Cardiac muscle cell (in vitro differentiated cells and primary cell): ENCODE data around the gene EFCAB5. TPM values are rescaled to one million over a fixed set of nuclear protein-coding genes. Genes with fewer than 3 reads are reported as not detected.
A peak's percentile ranks its signal among the peaks of the same experiment; 100 is the strongest.
"Not testable (repeated sequence)": the region's sequence is repeated elsewhere in the genome, so short reads cannot be mapped to it uniquely, and the experiment has no call there.

Experiments
- DNase-seq, 2 donors: peaks; one replicate each; pipeline versions ENCODE4 v3.0.0 to v3.0.0-alpha.2; 2010 to 2017; ENCODE audit warnings: low read depth in 1 of 2, low spot score in 1 of 2
- H3K27ac ChIP-seq: fragments of 200-600 bp; sonication (generic); 2 replicates; pipeline ENCODE4 v1.5.1; 2016
- H3K27me3 ChIP-seq: fragments of 200-600 bp; sonication (generic); 2 replicates; pipeline ENCODE4 v1.6.0; 2016; ENCODE audit warnings: control low read depth
- H3K36me3 ChIP-seq: fragments of 200-600 bp; sonication (generic); 2 replicates; pipeline ENCODE4 v1.5.1; 2016; ENCODE audit warnings: control low read depth
- H3K4me1 ChIP-seq: fragments of 200-600 bp; sonication (generic); 2 replicates; pipeline ENCODE4 v1.8.1; 2017; ENCODE audit warnings: low read depth, mild to moderate bottlenecking, mixed run types
- H3K4me3 ChIP-seq: fragments of 200-600 bp; sonication (generic); 2 replicates; pipeline ENCODE4 v1.5.1; 2016; ENCODE audit warnings: mild to moderate bottlenecking
- H3K9me3 ChIP-seq: fragments of 200-600 bp; sonication (generic); 2 replicates; pipeline ENCODE4 v1.5.1; 2017; ENCODE audit warnings: low read depth, mild to moderate bottlenecking, control low read depth
- polyA plus RNA-seq: library from polyadenylated mRNA; unstranded; fragments of >200 nt; fragmentation: Nextera tagmentation; extraction: Ambion mirVana; gene quantifications from 2 replicates; pipeline ENCODE4 v1.2.1, GENCODE V29; 2016
- total RNA-seq: library from RNA; depleted of rRNA; stranded (reverse); fragments of >200 nt; gene quantifications from 2 replicates; pipeline ENCODE4 v1.2.3, GENCODE V29; 2016
- TF ChIP-seq, protein P1 (sequence below): IDR thresholded peaks from 2 replicates; pipeline ENCODE4 v1.5.1; 2012; ENCODE audit warnings: low read depth, mild to moderate bottlenecking, low read length

EFCAB5 gene
- total and polyA plus RNA-seq, 2 experiments from 2014 or later, result 0.12 to 1.5 TPM

DNA sequence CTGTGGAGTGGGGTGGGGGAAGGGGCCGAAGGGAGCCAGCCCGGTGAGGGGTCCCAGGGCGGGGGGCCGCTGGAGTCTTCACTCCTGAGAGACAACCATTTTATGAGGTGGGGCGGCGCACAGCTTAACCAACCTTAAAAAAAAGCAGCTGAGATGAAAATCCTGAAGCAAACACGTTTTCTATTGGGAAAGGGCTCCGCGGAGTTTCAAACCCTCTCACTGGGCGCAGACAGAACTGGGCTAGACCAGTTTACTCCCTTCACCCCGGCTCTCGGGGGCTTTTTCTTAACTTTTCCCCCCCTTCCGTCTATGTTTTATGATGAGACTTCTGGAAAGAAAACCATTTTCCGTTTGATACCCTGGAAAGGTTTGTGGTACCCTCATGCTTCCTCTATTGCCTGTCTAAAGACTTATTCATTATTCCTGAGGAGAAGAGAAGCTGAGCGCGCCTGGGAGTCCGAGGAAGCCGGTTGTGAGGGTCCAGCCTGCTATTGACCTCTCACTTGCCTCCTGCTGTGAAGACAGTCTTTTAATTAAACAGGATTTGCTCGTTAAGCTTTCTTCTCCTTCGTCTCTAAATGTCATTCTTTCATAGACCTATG is 10.9 kb upstream of the EFCAB5 start:
- no peaks in the 10 kb centered on the region for H3K36me3 ChIP-seq
- peak in 1 of 2 donors; percentile 44 for DNase-seq
- H3K27ac ChIP-seq, result peak overlapping the region; percentile 89
- no peaks in the 10 kb centered on the region for H3K27me3 ChIP-seq
- H3K4me1 ChIP-seq, result peaks cover 28% of the 10 kb centered on the region
- H3K9me3 ChIP-seq, result no peaks in the 10 kb centered on the region
- H3K4me3 ChIP-seq, result peak overlapping the region; percentile 64
- TF ChIP-seq, protein P1, sequence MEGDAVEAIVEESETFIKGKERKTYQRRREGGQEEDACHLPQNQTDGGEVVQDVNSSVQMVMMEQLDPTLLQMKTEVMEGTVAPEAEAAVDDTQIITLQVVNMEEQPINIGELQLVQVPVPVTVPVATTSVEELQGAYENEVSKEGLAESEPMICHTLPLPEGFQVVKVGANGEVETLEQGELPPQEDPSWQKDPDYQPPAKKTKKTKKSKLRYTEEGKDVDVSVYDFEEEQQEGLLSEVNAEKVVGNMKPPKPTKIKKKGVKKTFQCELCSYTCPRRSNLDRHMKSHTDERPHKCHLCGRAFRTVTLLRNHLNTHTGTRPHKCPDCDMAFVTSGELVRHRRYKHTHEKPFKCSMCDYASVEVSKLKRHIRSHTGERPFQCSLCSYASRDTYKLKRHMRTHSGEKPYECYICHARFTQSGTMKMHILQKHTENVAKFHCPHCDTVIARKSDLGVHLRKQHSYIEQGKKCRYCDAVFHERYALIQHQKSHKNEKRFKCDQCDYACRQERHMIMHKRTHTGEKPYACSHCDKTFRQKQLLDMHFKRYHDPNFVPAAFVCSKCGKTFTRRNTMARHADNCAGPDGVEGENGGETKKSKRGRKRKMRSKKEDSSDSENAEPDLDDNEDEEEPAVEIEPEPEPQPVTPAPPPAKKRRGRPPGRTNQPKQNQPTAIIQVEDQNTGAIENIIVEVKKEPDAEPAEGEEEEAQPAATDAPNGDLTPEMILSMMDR, result no peak

DNA sequence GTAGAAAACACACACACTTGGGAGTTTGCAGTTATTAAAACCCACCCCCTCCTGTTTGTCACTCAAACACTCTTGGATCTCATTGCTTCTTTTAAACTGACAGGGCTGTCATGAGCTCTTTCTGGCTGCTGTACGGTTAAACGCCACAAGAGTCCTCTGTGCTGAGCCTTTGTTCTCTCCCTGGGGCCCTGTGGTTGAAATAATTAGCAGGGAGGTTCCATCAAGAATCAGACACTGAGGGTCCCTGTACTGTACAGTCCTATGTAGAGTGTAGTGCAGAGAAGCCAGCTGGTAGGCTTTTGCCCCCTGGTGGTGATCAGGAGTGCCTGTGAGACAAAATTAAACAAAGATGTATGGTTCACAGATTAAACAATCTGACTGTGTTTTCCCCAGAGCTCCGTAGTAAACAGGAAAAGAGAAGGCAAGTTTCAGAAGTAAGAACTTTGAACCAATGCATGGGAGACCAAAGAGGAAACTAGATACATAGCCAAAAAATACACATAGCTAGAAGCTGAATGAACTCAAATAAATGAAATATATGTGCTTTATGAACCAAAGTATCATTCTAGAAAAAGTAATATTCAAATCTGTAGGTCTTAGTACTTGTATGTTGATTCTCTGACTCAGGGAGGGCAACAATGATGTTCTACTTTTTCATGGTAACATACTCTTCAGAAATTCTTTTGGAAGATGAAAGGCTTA is 10.1 kb upstream of the EFCAB5 start:
- H3K9me3 ChIP-seq, result no peaks in the 10 kb centered on the region
- peak overlapping the region; percentile 64 for H3K4me3 ChIP-seq
- TF ChIP-seq, protein P1, result peak; percentile 91
- H3K4me1 ChIP-seq, result peaks cover 23% of the 10 kb centered on the region
- H3K27ac ChIP-seq, result peak overlapping the region; percentile 89
- H3K36me3 ChIP-seq, result no peaks in the 10 kb centered on the region
- DNase-seq, result peak; percentile 86 to 91
- no peaks in the 10 kb centered on the region for H3K27me3 ChIP-seq

DNA sequence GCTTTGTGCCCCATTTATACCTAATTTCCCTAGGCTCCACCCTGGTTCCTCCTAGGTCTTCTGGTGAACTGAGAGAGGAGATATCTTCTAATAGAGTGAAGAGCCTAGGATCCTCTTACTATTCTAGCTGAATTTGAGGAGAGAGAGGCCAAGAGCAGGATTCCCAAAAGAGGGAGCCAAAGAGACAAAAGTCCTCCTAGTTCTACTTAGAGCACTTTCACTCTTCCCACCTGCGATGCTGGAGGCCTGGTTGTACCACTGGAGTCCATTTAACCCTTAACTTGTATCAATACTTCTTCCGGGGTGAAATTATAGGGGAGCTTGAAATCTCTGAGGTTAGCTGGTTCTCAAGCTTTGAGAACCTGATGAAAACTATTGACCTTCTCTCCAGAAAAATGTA is 8.1 kb upstream of the EFCAB5 start:
- Histone ChIP-seq H3K4me3 (no peak overlapping the region), H3K4me1 (peaks cover 9% of the 10 kb centered on the region), H3K27me3 (no peaks in the 10 kb centered on the region), H3K27ac (no peak overlapping the region), H3K36me3 (no peaks in the 10 kb centered on the region), H3K9me3 (no peaks in the 10 kb centered on the region)
- TF ChIP-seq, protein P1, result peak; percentile 59
- peak; percentile 53 to 66 for DNase-seq

DNA sequence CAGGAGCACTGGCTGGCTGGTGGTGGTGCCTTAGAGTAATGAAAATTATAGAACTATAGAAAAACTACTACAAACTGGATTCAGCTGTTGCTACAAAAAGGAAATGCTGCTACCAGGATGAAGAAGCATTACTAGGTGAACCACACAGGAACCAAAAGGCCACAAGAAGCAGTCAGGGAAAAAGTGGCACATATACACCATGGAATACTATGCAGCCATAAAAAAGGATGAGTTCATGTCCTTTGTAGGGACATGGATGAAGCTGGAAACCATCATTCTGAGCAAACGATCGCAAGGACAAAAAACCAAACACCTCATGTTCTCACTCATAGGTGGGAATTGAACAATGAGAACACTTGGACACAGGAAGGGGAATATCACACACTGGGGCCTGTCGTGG is 5.5 kb upstream of the EFCAB5 start:
- not testable (repeated sequence) for H3K4me3 ChIP-seq, DNase-seq, H3K27me3 ChIP-seq, H3K4me1 ChIP-seq, H3K27ac ChIP-seq, H3K36me3 ChIP-seq, H3K9me3 ChIP-seq

DNA sequence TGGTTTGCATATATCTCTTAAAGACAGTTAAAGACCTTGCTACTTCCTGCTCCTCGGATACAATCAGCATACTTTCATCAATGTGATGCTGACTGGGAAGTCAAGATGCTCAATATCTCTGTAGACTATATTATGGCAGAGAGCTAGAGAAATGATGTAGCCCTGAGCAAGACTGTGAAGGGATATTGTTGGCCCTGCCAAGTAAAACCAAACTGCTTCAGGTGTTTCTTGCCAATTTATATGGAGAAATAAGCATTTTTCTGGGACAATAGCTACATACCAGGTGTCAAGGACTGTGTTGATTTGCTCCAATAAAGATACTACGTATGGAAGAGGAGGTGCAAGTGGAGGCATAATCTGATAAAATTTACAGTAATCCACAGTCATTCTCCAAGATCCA is 4.7 kb upstream of the EFCAB5 start:
- Histone ChIP-seq H3K27me3 (no peaks in the 10 kb centered on the region), H3K9me3 (no peaks in the 10 kb centered on the region), H3K4me1 (peaks cover 2% of the 10 kb centered on the region), H3K36me3 (no peaks in the 10 kb centered on the region), H3K27ac (no peak overlapping the region), H3K4me3 (no peak overlapping the region)
- DNase-seq, result no peak
- TF ChIP-seq, protein P1, result no peak

DNA sequence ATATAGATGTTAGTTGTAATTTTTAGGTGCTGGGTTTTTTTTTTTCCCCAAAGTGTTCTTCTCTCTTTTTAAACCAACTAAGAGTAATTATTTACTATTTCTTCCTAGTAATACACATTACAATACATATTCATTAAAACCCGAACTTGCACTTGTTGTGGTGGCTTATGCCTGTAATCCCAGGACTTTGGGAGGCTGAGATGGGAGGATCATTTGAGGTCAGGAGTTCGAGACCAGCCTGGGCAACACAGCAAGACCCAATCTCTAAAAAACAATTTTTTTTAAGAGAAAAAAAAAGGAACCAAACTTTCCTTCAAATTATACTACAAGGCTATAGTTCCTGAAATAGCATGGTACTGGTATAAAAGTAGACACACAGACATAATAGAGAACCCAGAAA is 3.8 kb downstream of the EFCAB5 start:
- H3K9me3 ChIP-seq, result no peaks in the 10 kb centered on the region
- no peaks in the 10 kb centered on the region for H3K36me3 ChIP-seq
- no peaks in the 10 kb centered on the region for H3K4me1 ChIP-seq
- no peak overlapping the region for H3K27ac ChIP-seq
- H3K27me3 ChIP-seq, result no peaks in the 10 kb centered on the region
- H3K4me3 ChIP-seq, result no peak overlapping the region
- no peak for DNase-seq
- TF ChIP-seq, protein P1, result no peak
